ENCODE results near the gene MUC21. TPM values are rescaled to one million over a fixed set of nuclear protein-coding genes. Genes with fewer than 3 reads are reported as not detected.
"Not testable (repeated sequence)": the region's sequence is repeated elsewhere in the genome, so short reads cannot be mapped to it uniquely, and the experiment has no call there.

The MUC21 gene
- total and polyA plus RNA-seq, 2 donors from 2014 or later = not detected

DNA sequence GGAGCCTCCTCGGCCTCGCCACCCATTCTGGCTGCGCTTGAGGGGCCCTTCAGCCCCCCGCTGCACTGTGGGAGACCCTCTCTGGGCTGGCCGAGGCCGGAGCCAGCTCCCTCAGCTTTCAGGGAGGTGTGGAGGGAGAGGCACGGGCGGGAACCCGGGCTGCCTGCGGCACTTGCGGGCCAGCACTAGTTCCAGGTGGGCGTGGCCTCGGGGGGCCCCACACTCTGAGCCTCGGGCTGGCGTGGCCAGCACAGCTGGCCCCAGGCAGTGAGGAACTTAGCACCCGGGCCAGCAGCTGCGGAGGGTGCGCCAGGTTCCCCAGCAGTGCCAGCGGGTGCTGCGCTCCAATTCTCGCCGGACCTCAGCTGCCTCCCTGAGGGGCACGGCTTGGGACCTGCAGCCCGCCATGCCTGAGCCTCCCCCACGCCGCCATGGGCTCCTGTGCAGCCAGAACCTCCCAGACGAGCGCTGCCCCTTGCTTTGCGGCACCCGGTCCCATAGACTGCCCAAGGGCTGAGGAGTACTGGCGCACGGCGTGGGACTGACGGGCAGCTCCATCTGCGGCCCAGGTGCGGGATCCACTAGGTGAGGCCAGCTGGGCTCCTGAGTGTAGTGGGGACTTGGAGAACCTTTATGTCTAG lies 33.3 kb downstream of the MUC21 start:
- DNase-seq = peak in 1 of 5 donors; percentile 74
- H3K4me3 ChIP-seq (ENCODE audit: low read length in 3 of 3) = no peak overlapping the region
- no peak for FAIRE-seq
- intact Hi-C loops (cut with DNase I) = no loop called here
- no peak overlapping the region for H3K27ac ChIP-seq (ENCODE audit: low read depth in 2 of 2, low read length in 2 of 2)
- no peaks in the 10 kb centered on the region for H3K9me3 ChIP-seq (ENCODE audit: control insufficient read depth in 2 of 3, insufficient read depth in 1 of 3, low read length in 3 of 3)
- TF ChIP-seq, protein P1, sequence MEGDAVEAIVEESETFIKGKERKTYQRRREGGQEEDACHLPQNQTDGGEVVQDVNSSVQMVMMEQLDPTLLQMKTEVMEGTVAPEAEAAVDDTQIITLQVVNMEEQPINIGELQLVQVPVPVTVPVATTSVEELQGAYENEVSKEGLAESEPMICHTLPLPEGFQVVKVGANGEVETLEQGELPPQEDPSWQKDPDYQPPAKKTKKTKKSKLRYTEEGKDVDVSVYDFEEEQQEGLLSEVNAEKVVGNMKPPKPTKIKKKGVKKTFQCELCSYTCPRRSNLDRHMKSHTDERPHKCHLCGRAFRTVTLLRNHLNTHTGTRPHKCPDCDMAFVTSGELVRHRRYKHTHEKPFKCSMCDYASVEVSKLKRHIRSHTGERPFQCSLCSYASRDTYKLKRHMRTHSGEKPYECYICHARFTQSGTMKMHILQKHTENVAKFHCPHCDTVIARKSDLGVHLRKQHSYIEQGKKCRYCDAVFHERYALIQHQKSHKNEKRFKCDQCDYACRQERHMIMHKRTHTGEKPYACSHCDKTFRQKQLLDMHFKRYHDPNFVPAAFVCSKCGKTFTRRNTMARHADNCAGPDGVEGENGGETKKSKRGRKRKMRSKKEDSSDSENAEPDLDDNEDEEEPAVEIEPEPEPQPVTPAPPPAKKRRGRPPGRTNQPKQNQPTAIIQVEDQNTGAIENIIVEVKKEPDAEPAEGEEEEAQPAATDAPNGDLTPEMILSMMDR (IDR thresholded peaks at IDR 0.05; ENCODE audit: borderline replicate concordance, extremely low read depth, insufficient read depth) = no peak
- no peaks in the 10 kb centered on the region for H3K27me3 ChIP-seq (ENCODE audit: control insufficient read depth, insufficient read depth, low read length)
- no peaks in the 10 kb centered on the region for H3K4me1 ChIP-seq (ENCODE audit: control insufficient read depth in 2 of 3, insufficient read depth in 2 of 3, low read depth in 1 of 3, low read length in 3 of 3)
- no peaks in the 10 kb centered on the region for H3K36me3 ChIP-seq (ENCODE audit: control insufficient read depth in 2 of 3, insufficient read depth in 3 of 3, low read length in 3 of 3)
- H3K9ac ChIP-seq (ENCODE audit: low read length in 3 of 3) = no peak overlapping the region

DNA sequence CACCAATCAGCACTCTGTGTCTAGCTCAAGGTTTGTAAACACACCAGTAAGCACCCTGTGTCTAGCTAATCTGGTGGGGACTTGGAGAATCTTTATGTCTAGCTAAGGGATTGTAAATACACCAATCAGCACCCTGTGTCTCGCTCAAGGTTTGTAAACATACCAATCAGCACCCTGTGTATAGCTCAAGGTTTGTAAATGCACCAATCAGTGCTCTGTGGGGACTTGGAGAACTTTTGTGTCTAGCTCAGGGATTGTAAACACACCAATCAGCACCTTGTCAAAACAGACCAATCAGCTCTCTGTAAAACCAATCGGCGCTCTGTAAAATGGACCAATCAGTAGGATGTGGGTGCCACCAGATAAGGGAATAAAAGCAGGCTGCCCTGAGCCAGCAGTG lies 33.9 kb downstream of the MUC21 start:
- intact Hi-C loops (cut with DNase I); H3K9me3 ChIP-seq (ENCODE audit: control insufficient read depth in 2 of 3, insufficient read depth in 1 of 3, low read length in 3 of 3); H3K4me1 ChIP-seq (ENCODE audit: control insufficient read depth in 2 of 3, insufficient read depth in 2 of 3, low read depth in 1 of 3, low read length in 3 of 3); H3K27ac ChIP-seq (ENCODE audit: low read depth in 2 of 2, low read length in 2 of 2); H3K27me3 ChIP-seq (ENCODE audit: control insufficient read depth, insufficient read depth, low read length); DNase-seq; H3K9ac ChIP-seq (ENCODE audit: low read length in 3 of 3); FAIRE-seq; H3K36me3 ChIP-seq (ENCODE audit: control insufficient read depth in 2 of 3, insufficient read depth in 3 of 3, low read length in 3 of 3); H3K4me3 ChIP-seq (ENCODE audit: low read length in 3 of 3): not testable (repeated sequence)

DNA sequence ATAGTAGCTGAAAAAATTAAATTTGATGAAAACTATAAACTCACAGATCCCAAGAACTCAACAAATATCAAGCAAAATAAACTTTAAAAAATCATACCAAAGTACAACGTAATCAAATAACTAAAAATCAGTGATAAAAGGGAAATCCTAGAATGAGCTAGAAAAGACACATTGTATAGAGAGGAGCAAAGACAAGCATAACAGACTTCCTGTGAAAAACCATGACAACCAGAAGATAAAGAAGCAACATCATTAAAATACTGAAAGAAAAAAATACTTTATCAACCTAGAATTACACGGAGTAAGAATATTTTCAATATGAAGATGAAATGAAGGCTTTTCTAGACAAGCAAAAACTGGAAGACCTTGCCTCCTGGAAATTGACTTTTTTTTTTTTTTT lies 36.5 kb downstream of the MUC21 start:
- intact Hi-C loops (cut with DNase I) = no loop called here
- TF ChIP-seq, protein P1 (IDR thresholded peaks at IDR 0.05; ENCODE audit: borderline replicate concordance, extremely low read depth, insufficient read depth) = no peak
- no peak for FAIRE-seq
- DNase-seq = no peak
- no peak overlapping the region for H3K27ac ChIP-seq (ENCODE audit: low read depth in 2 of 2, low read length in 2 of 2)
- H3K27me3 ChIP-seq (ENCODE audit: control insufficient read depth, insufficient read depth, low read length) = no peaks in the 10 kb centered on the region
- no peaks in the 10 kb centered on the region for H3K9me3 ChIP-seq (ENCODE audit: control insufficient read depth in 2 of 3, insufficient read depth in 1 of 3, low read length in 3 of 3)
- H3K9ac ChIP-seq (ENCODE audit: low read length in 3 of 3) = no peak overlapping the region
- H3K36me3 ChIP-seq (ENCODE audit: control insufficient read depth in 2 of 3, insufficient read depth in 3 of 3, low read length in 3 of 3) = no peaks in the 10 kb centered on the region
- no peak overlapping the region for H3K4me3 ChIP-seq (ENCODE audit: low read length in 3 of 3)
- no peaks in the 10 kb centered on the region for H3K4me1 ChIP-seq (ENCODE audit: control insufficient read depth in 2 of 3, insufficient read depth in 2 of 3, low read depth in 1 of 3, low read length in 3 of 3)

GRCh38 chr6:31020631-31021255 lies 37.2 kb downstream of the MUC21 start:
- H3K4me3 ChIP-seq (ENCODE audit: low read length in 3 of 3); H3K9ac ChIP-seq (ENCODE audit: low read length in 3 of 3); H3K36me3 ChIP-seq (ENCODE audit: control insufficient read depth in 2 of 3, insufficient read depth in 3 of 3, low read length in 3 of 3); H3K27ac ChIP-seq (ENCODE audit: low read depth in 2 of 2, low read length in 2 of 2); H3K27me3 ChIP-seq (ENCODE audit: control insufficient read depth, insufficient read depth, low read length); H3K9me3 ChIP-seq (ENCODE audit: control insufficient read depth in 2 of 3, insufficient read depth in 1 of 3, low read length in 3 of 3); intact Hi-C loops (cut with DNase I); DNase-seq; FAIRE-seq; H3K4me1 ChIP-seq (ENCODE audit: control insufficient read depth in 2 of 3, insufficient read depth in 2 of 3, low read depth in 1 of 3, low read length in 3 of 3): not testable (repeated sequence)

DNA sequence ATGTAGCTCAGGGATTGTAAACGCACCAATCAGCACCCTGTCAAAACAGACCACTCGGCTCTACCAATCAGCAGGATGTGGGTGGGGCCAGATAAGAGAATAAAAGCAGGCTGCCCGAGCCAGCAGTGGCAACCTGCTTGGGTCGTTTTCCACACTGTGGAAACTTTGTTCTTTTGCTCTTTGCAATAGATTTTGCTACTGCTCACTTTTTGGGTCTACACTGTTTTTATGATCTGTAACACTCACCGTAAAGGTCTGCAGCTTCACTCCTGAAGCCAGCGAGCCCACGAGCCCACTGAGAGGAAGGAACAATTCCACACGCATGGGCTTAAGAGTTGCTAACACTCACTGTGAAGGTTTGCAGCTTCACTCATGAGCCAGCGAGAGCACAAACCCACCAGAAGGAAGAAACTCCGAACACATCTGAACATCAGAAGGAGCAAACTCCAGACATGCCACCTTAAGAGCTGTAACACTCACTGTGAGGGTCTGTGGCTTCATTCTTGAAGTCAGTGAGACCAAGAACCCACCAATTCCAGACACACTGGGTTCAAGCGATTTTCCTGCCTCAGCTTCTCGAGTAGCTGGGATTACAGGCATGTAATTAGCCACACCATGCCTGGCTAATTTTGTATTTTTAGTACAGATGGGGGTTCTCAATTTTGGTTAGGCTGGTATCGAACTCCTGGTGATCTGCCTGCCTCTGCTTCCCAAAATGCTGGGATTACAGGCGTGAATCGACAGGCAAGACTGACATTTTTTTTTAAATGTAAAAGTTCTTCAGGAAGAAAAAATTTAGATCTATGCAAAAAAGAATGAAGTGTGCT lies 38.4 kb downstream of the MUC21 start:
- H3K9ac ChIP-seq (ENCODE audit: low read length in 3 of 3); H3K4me1 ChIP-seq (ENCODE audit: control insufficient read depth in 2 of 3, insufficient read depth in 2 of 3, low read depth in 1 of 3, low read length in 3 of 3); H3K27ac ChIP-seq (ENCODE audit: low read depth in 2 of 2, low read length in 2 of 2); H3K4me3 ChIP-seq (ENCODE audit: low read length in 3 of 3); H3K9me3 ChIP-seq (ENCODE audit: control insufficient read depth in 2 of 3, insufficient read depth in 1 of 3, low read length in 3 of 3); H3K27me3 ChIP-seq (ENCODE audit: control insufficient read depth, insufficient read depth, low read length); H3K36me3 ChIP-seq (ENCODE audit: control insufficient read depth in 2 of 3, insufficient read depth in 3 of 3, low read length in 3 of 3); FAIRE-seq; DNase-seq; intact Hi-C loops (cut with DNase I): not testable (repeated sequence)

All from kidney (tissue), 14 donors.